ENCODE measurements around the gene CCNB2.
"Not testable (repeated sequence)": the region's sequence is repeated elsewhere in the genome, so short reads cannot be mapped to it uniquely, and the experiment has no call there.

The CCNB2 gene

GRCh38 chr15:59133929-59134427 lies 29.0 kb downstream of the CCNB2 start:
- no peak for DNase-seq (ENCODE audit: low read depth)

- DNase-seq (ENCODE audit: low read depth) = no peak
Measured at GRCh38 chr15:59137566-59137965, 32.6 kb downstream of the CCNB2 start.

- peak; percentile 37 for DNase-seq (ENCODE audit: low read depth)
Measured at GRCh38 chr15:59138243-59138642, 33.3 kb downstream of the CCNB2 start.

GRCh38 chr15:59140422-59141226 lies 35.7 kb downstream of the CCNB2 start:
- DNase-seq (ENCODE audit: low read depth) = no peak

GRCh38 chr15:59143281-59143680 lies 38.3 kb downstream of the CCNB2 start:
- no peak for DNase-seq (ENCODE audit: low read depth)

GRCh38 chr15:59144594-59144993 lies 39.6 kb downstream of the CCNB2 start:
- DNase-seq (ENCODE audit: low read depth) = not testable (repeated sequence)

GRCh38 chr15:59147666-59148065 lies 42.7 kb downstream of the CCNB2 start:
- DNase-seq (ENCODE audit: low read depth) = no peak

- DNase-seq (ENCODE audit: low read depth) = no peak
Measured at GRCh38 chr15:59148153-59148833, 43.3 kb downstream of the CCNB2 start.

- no peak for DNase-seq (ENCODE audit: low read depth)
Measured at GRCh38 chr15:59150185-59150584, 45.2 kb downstream of the CCNB2 start.

GRCh38 chr15:59152694-59153450 lies 47.9 kb downstream of the CCNB2 start:
- no peak for DNase-seq (ENCODE audit: low read depth)

GRCh38 chr15:59153466-59153865 lies 48.5 kb downstream of the CCNB2 start:
- DNase-seq (ENCODE audit: low read depth) = no peak

GRCh38 chr15:59154243-59154642 lies 49.3 kb downstream of the CCNB2 start:
- no peak for DNase-seq (ENCODE audit: low read depth)

GRCh38 chr15:59155431-59155830 lies 50.5 kb downstream of the CCNB2 start:
- DNase-seq (ENCODE audit: low read depth) = no peak

GRCh38 chr15:59157396-59157795 lies 52.5 kb downstream of the CCNB2 start:
- no peak for DNase-seq (ENCODE audit: low read depth)

GRCh38 chr15:59157840-59158700 lies 53.1 kb downstream of the CCNB2 start:
- no peak for DNase-seq (ENCODE audit: low read depth)

- DNase-seq (ENCODE audit: low read depth) = no peak
Measured at GRCh38 chr15:59158701-59159034, 53.7 kb downstream of the CCNB2 start.

- no peak for DNase-seq (ENCODE audit: low read depth)
Measured at GRCh38 chr15:59159210-59159609, 54.3 kb downstream of the CCNB2 start.

GRCh38 chr15:59160880-59161593 lies 56.1 kb downstream of the CCNB2 start:
- DNase-seq (ENCODE audit: low read depth) = no peak

GRCh38 chr15:59162080-59162479 lies 57.1 kb downstream of the CCNB2 start:
- not testable (repeated sequence) for DNase-seq (ENCODE audit: low read depth)

GRCh38 chr15:59165726-59166125 lies 60.8 kb downstream of the CCNB2 start:
- no peak for DNase-seq (ENCODE audit: low read depth)

GRCh38 chr15:59166166-59166565 lies 61.2 kb downstream of the CCNB2 start:
- DNase-seq (ENCODE audit: low read depth) = no peak

Measured in activated T-helper 1 cell treated with Interleukin-2 at 50 U/mL for 16 hours (primary cell).